Peyer's patch (tissue), 4 donors: ENCODE measurements around the gene C5orf46. TPM values are rescaled to one million over a fixed set of nuclear protein-coding genes. Genes with fewer than 3 reads are reported as not detected.

Source experiments
- DNase-seq, 3 donors: peaks; one replicate each; pipeline ENCODE4 v3.0.0-alpha.2; 2017 to 2019
- H3K27ac ChIP-seq, 4 donors: fragments of 200-600 bp; sonication (generic); one replicate each; pipeline ENCODE4 v1.5.1; 2016 to 2019
- H3K27me3 ChIP-seq, 2 donors: fragments of 200-600 bp; sonication (generic); one replicate each; pipeline ENCODE4 v1.5.1; 2019
- H3K36me3 ChIP-seq, 3 donors: fragments of 200-600 bp; sonication (generic); one replicate each; pipeline ENCODE4 v1.5.1; 2016 to 2019
- H3K4me1 ChIP-seq, 4 donors: fragments of 200-600 bp; sonication (generic); one replicate each; pipeline ENCODE4 v1.5.1; 2016 to 2019
- H3K4me3 ChIP-seq, 4 donors: fragments of 200-600 bp; sonication (generic); 1 replicate in 3 of 4; 2 replicates in 1 of 4; pipeline ENCODE4 v1.5.1; 2016 to 2019; ENCODE audit warnings: mild to moderate bottlenecking in 1 of 4
- H3K9me3 ChIP-seq, 4 donors: fragments of 200-600 bp; sonication (generic); one replicate each; pipeline ENCODE4 v1.5.1; 2016 to 2019; ENCODE audit warnings: mild to moderate bottlenecking in 1 of 4
- POLR2A ChIP-seq, 2 donors: fragments of 450-650 bp; IDR thresholded peaks; one replicate each; pipeline ENCODE4 v1.5.1; 2017; ENCODE audit warnings: antibody characterized with exemption in 2 of 2, mild to moderate bottlenecking in 2 of 2, moderate library complexity in 2 of 2
- total RNA-seq, 4 donors: library from RNA; depleted of rRNA; stranded (reverse); fragments of >200 nt; gene quantifications; one replicate each; pipeline ENCODE4 v1.1.0, GENCODE V29; 2016
- TF ChIP-seq, protein P1 (sequence below), 6 experiments: fragments of 450-650 bp in 4 of 6; fragments of 200-600 bp in 2 of 6; sonication (generic) in 1 of 6; IDR thresholded peaks; one replicate each; pipeline ENCODE4 v1.5.1; 2017 to 2019; ENCODE audit warnings: antibody characterized with exemption in 6 of 6, mild to moderate bottlenecking in 3 of 6, moderate library complexity in 1 of 6

Gene C5orf46
- total RNA-seq, 4 donors from 2014 or later: not detected

DNA sequence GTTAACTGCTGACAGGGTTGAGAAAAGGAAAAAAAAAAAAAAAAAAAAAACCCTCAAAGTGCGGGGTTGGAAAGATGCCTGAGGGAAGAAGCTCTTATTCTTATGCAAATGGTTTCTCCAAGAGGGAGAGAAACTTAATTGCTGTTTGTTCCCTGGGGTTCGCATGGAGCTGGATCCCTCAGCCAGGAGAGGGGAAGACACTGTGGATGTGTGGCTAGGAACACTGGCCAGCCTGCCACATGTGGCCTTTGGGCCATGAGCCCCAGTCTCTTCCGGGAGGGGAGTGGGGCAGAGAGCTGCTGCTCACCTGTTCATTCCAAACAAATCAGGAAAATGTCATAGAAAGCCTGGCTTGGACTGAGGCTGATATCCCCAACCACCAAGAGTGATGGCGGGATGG, 37.2 kb downstream of the C5orf46 start:
- DNase-seq: no peak
- Histone ChIP-seq H3K4me1 (no peaks in the 10 kb centered on the region), H3K36me3 (no peaks in the 10 kb centered on the region), H3K27me3 (no peaks in the 10 kb centered on the region), H3K4me3 (no peak overlapping the region), H3K27ac (no peak overlapping the region), H3K9me3 (no peaks in the 10 kb centered on the region)
- no peak for TF ChIP-seq POLR2A (IDR thresholded peaks at IDR 0.05)
- TF ChIP-seq, protein P1, sequence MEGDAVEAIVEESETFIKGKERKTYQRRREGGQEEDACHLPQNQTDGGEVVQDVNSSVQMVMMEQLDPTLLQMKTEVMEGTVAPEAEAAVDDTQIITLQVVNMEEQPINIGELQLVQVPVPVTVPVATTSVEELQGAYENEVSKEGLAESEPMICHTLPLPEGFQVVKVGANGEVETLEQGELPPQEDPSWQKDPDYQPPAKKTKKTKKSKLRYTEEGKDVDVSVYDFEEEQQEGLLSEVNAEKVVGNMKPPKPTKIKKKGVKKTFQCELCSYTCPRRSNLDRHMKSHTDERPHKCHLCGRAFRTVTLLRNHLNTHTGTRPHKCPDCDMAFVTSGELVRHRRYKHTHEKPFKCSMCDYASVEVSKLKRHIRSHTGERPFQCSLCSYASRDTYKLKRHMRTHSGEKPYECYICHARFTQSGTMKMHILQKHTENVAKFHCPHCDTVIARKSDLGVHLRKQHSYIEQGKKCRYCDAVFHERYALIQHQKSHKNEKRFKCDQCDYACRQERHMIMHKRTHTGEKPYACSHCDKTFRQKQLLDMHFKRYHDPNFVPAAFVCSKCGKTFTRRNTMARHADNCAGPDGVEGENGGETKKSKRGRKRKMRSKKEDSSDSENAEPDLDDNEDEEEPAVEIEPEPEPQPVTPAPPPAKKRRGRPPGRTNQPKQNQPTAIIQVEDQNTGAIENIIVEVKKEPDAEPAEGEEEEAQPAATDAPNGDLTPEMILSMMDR (IDR thresholded peaks at IDR 0.05): no peak

DNA sequence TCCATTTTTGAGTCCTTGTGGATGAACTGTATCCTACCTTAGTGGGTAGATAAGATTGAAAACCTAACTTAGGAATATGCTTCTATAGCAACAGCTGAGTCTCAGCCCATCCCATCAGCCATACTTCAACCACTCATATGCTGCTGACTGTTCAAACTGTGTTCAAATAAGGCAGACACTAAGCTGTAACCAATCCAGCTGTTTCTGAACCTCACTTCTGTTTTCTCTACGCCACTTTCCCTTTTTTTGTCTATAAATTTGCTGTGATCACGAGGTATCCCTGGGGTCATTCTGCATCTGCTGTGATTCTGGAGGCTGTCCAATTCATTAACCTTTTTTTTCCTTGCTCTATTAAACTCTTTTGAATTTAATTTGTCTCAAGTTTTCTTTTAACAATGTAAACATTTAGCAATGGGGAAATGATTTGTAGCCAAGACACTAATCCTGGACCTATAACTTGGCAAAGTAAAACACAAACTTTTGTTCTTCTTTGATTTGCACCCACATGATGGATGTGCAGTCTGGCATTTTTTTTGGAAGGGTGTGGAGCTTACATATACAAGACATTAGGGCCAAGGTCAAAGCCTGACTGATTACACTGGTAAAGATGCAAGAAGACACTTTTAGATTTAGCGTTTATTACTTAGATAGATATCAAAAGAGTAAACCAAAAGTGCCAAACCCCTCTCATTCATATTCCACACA, 42.7 kb downstream of the C5orf46 start:
- Histone ChIP-seq H3K4me3 (no peak overlapping the region), H3K4me1 (peaks cover 0 to 6% (median 0%) of the 10 kb centered on the region in 4 donors), H3K9me3 (no peaks in the 10 kb centered on the region), H3K27me3 (no peaks in the 10 kb centered on the region), H3K27ac (no peak overlapping the region), H3K36me3 (no peaks in the 10 kb centered on the region)
- DNase-seq: no peak
- TF ChIP-seq, protein P1 (IDR thresholded peaks at IDR 0.05): no peak
- TF ChIP-seq POLR2A (IDR thresholded peaks at IDR 0.05): no peak

DNA sequence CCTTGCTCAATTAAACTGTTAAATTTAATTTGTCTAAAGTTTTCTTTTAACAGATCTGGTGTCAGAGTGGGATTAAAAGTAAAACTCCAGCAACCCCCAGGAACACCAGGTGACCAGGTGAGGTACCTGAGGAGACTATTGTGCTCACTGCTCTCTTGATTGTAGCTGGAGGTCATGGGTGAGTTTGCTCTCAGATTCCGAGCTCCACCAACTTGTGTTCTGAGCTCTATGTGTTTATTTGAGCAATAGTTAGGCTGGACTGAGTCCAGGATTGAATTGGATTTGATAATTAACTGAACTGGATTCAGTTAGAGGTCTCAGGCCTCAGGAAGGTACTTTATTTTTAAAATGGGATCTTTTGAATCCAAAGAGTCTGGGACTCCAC, 45.7 kb downstream of the C5orf46 start:
- TF ChIP-seq, protein P1 (IDR thresholded peaks at IDR 0.05): no peak
- no peak for TF ChIP-seq POLR2A (IDR thresholded peaks at IDR 0.05)
- DNase-seq: no peak
- no peak overlapping the region for H3K27ac ChIP-seq

DNA sequence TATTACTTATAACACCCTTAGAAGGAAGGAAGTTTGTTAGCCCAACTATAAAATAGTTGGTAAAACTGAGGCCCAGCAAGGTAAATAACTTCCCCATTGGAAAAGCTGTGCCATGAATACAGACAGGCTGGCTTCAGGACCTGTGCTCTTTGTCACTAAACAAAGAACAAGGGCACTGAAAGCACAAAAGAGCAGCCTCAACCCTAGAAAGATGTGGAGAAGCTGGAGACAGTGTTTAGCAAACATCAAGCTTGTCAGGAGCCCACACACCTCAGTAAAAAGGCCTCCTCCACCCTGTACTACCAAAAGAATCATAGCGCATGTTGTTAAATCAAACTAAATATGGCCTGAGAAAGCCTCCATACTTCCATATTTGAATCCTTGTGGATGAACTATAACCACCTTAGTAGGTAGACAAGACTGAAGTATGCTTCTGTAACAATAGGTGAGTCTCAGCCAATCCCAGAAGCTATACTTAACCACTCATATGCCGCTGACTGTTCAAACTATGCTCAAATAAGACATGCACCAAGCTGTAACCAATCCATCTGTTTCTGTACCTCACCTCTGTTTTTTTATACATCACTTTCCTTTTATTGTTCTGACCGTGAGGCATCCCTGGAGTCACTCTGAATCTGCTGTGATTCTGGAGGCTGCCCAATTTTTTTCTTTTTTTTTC, 46.2 kb downstream of the C5orf46 start:
- Histone ChIP-seq H3K36me3 (no peaks in the 10 kb centered on the region), H3K4me3 (no peak overlapping the region), H3K4me1 (peaks cover 0 to 6% (median 0%) of the 10 kb centered on the region in 4 donors), H3K9me3 (no peaks in the 10 kb centered on the region), H3K27me3 (no peaks in the 10 kb centered on the region), H3K27ac (no peak overlapping the region)
- no peak for TF ChIP-seq POLR2A (IDR thresholded peaks at IDR 0.05)
- TF ChIP-seq, protein P1 (IDR thresholded peaks at IDR 0.05): no peak
- DNase-seq: no peak

More for the DNA sequence above, 45.7 kb downstream of the C5orf46 start:
- peaks cover 0 to 6% (median 0%) of the 10 kb centered on the region in 4 donors for H3K4me1 ChIP-seq
- no peaks in the 10 kb centered on the region for H3K27me3 ChIP-seq
- no peaks in the 10 kb centered on the region for H3K9me3 ChIP-seq
- H3K36me3 ChIP-seq: no peaks in the 10 kb centered on the region
- H3K4me3 ChIP-seq: no peak overlapping the region

DNA sequence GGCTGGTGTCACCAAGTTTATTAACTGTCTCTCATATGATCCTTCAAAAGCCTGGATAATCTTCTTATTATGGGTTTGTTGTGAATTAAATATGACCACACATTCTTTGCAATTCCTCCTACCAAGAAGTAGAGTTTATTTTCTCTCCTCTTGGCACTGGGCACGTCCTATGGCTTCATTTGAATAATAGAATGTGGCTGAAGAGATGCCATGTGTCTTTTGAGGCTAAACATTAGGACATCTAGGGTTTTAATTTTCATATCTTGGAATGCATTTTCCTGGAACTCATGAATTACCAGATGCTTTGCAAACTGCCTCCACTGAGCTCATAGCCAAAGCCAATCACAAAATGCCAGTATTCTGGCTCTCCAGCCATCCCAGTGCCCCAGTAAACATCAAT, 47.8 kb downstream of the C5orf46 start:
- H3K27ac ChIP-seq: no peak overlapping the region
- H3K4me1 ChIP-seq: peaks cover 0 to under 1% (median 0%) of the 10 kb centered on the region in 4 donors
- DNase-seq: no peak
- H3K36me3 ChIP-seq: no peaks in the 10 kb centered on the region
- H3K4me3 ChIP-seq: no peak overlapping the region
- H3K9me3 ChIP-seq: no peaks in the 10 kb centered on the region
- no peak for TF ChIP-seq POLR2A (IDR thresholded peaks at IDR 0.05)
- TF ChIP-seq, protein P1 (IDR thresholded peaks at IDR 0.05): no peak
- H3K27me3 ChIP-seq: no peaks in the 10 kb centered on the region
